OCI-LY1 (cell line): ENCODE data around the gene SCN2B.

ENCODE experiments used
- EZH2 ChIP-seq: fragments of 200-600 bp; sonication (generic), shearing (Covaris generic); IDR thresholded peaks from 2 replicates; pipeline ENCODE4 v1.8.0; 2017; ENCODE audit warnings: borderline replicate concordance, mixed run types, mild to moderate bottlenecking, antibody characterized with exemption, low read length, moderate library complexity, mixed read lengths
- TF ChIP-seq, protein P1 (sequence below): fragments of 200-600 bp; sonication (generic), shearing (Covaris generic); IDR thresholded peaks from 2 replicates; pipeline ENCODE4 v1.5.1; 2017; ENCODE audit warnings: mild to moderate bottlenecking, antibody characterized with exemption, low read length, moderate library complexity, mixed read lengths

DNA sequence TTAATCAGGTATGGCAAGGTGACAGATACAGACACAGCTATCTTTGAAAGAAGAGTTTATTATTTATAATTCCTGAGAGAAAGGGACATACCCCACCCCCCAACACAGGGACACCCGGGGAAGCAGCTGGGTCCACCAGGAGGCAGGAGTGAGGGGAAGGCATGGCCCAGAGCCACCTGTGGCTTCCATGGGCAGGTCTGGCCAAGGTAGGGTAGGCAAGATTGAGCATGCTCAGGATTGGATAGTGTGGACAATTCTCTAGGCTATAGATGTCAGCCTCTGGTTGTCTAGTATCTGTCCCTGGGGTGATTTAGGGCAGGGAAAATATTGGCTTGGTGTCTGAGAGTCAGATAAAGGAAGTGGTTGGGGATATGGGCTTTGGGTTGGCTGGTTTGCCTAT is 62.2 kb downstream of the SCN2B start:
- no peak for TF ChIP-seq EZH2
- TF ChIP-seq, protein P1, sequence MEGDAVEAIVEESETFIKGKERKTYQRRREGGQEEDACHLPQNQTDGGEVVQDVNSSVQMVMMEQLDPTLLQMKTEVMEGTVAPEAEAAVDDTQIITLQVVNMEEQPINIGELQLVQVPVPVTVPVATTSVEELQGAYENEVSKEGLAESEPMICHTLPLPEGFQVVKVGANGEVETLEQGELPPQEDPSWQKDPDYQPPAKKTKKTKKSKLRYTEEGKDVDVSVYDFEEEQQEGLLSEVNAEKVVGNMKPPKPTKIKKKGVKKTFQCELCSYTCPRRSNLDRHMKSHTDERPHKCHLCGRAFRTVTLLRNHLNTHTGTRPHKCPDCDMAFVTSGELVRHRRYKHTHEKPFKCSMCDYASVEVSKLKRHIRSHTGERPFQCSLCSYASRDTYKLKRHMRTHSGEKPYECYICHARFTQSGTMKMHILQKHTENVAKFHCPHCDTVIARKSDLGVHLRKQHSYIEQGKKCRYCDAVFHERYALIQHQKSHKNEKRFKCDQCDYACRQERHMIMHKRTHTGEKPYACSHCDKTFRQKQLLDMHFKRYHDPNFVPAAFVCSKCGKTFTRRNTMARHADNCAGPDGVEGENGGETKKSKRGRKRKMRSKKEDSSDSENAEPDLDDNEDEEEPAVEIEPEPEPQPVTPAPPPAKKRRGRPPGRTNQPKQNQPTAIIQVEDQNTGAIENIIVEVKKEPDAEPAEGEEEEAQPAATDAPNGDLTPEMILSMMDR: no peak
